A549 (cell line): ENCODE data around the gene INPP1.

Experiments
- BHLHE40 ChIP-seq: IDR thresholded peaks from 2 replicates; pipeline ENCODE4 v1.6.1; 2012; ENCODE audit warnings: low read depth, low read length, inconsistent platforms
- CTCF ChIP-seq: fragments of >200 bp; sonication (Bioruptor Twin); formaldehyde crosslinking; IDR thresholded peaks from 3 replicates; pipeline ENCODE4 v1.5.1; 2016
- HOXB5 ChIP-seq: fragments of 250-450 bp; sonication (Bioruptor Pico); IDR thresholded peaks from 2 replicates; pipeline ENCODE4 v1.5.0; 2020; ENCODE audit warnings: mild to moderate bottlenecking, moderate library complexity
- JUN ChIP-seq, 2 experiments: fragments of >200 bp; sonication (Bioruptor Twin); formaldehyde crosslinking; IDR thresholded peaks; 2 replicates in 1 of 2; 3 replicates in 1 of 2; pipeline ENCODE4 v1.6.1; 2016 to 2017
- POLR2A ChIP-seq: IDR thresholded peaks from 2 replicates; pipeline ENCODE4 v1.6.1; 2012; ENCODE audit warnings: mild to moderate bottlenecking, low read length
- REST ChIP-seq: fragments of 200-600 bp; sonication (generic); IDR thresholded peaks from 2 replicates; pipeline ENCODE4 v1.6.1; 2016; ENCODE audit warnings: antibody characterized with exemption, mild to moderate bottlenecking, moderate library complexity
- TF ChIP-seq, protein P1 (sequence below): fragments of 150-350 bp; IDR thresholded peaks from 2 replicates; pipeline ENCODE4 v1.6.1; 2014; ENCODE audit warnings: low read depth, mild to moderate bottlenecking, low read length
- TF ChIP-seq, protein P2 (sequence below): fragments of 450-650 bp; IDR thresholded peaks from 2 replicates; pipeline ENCODE4 v1.6.1; 2014; ENCODE audit warnings: antibody characterized with exemption

- TF ChIP-seq, protein P1, sequence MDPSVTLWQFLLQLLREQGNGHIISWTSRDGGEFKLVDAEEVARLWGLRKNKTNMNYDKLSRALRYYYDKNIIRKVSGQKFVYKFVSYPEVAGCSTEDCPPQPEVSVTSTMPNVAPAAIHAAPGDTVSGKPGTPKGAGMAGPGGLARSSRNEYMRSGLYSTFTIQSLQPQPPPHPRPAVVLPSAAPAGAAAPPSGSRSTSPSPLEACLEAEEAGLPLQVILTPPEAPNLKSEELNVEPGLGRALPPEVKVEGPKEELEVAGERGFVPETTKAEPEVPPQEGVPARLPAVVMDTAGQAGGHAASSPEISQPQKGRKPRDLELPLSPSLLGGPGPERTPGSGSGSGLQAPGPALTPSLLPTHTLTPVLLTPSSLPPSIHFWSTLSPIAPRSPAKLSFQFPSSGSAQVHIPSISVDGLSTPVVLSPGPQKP, result no peak
- TF ChIP-seq HOXB5 (CRISPR knock-in tag) (no peak), POLR2A (no peak), REST (no peak), JUN (IDR thresholded peaks at IDR 0.05) (no peak), BHLHE40 (no peak), CTCF (no peak)
- TF ChIP-seq, protein P2, sequence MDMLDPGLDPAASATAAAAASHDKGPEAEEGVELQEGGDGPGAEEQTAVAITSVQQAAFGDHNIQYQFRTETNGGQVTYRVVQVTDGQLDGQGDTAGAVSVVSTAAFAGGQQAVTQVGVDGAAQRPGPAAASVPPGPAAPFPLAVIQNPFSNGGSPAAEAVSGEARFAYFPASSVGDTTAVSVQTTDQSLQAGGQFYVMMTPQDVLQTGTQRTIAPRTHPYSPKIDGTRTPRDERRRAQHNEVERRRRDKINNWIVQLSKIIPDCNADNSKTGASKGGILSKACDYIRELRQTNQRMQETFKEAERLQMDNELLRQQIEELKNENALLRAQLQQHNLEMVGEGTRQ, result no peak
These were observed 20.0 kb upstream of the INPP1 start for GRCh38 chr2:190323406-190323805.
